HG03571 (cell line): Measurements from ENCODE around the gene OR10H2.
"Not testable (repeated sequence)": the region's sequence is repeated elsewhere in the genome, so short reads cannot be mapped to it uniquely, and the experiment has no call there.

Experiments used
- ATAC-seq: cut with Tn5 transposase; IDR thresholded peaks from one replicate; pipeline ENCODE4 v1.9.1; 2021; ENCODE audit not compliant: unreplicated experiment

OR10H2 gene

DNA sequence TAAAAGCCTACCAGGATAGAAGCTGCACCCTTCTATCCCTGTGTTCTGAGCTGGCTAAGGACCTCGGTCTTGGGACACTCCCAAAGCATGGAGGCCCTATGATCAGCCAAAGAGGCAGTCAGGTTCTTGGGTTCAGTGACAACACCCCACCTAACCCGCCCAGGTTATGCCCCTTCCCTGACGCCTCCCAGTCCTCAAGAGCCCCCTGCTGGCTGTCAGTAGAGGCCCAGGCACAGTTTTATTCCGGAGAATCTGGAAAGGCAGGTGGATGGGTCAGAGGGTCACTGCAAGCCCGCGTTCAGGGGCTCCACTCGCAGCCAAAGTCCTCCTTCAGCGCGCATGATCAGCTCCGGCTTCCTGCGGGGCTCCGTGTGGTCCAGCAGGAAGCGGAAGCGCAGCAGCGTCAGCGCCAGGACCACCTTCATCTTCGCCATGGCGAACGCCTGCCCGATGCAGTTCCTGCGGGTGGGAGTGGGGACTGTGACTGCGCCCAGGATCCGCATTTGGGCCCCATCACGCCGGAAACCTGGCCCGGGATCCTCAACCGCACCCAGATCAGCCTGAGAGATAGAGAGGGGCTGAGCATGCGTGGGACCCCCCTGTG lies 32.2 kb downstream of the OR10H2 start:
- no peak for ATAC-seq

DNA sequence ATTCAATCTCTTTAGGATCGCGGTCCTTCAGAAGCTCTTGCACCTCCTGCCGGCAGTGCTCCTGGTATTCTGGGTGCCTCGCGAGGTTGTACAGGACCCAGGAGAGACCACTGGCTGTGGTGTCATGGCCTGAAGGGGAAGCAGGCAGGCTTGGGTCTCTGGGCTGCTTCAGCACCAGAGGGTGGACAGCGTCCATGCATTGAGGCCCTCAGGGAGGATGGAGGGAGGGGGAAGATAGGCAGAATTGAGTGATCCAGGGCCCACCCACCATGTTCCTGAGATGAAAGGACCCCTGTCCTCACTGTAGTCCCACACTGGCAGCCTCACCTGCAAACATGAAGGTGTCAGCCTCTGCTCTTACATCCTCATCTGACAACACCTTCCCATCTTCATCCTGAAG lies 41.8 kb downstream of the OR10H2 start:
- ATAC-seq, result no peak

DNA sequence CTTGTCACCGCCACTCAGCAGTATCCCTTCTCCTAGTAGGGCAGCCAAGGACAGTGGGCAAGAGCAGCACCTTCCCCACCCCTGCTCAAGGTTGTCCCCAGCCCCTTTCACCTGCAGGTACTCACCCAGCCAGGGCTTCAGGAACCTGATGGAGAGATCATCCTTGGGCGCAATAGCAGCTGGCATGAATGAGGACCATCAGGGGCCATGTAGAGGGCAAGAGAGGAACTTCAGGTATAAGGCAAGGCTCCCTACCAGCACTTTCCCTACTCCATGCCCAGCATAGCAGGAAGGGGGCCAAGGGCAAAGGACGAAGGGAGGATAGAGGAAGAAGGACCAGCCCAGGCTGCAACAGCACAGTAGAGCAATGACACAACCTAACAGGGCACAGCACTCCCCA lies 46.3 kb downstream of the OR10H2 start:
- not testable (repeated sequence) for ATAC-seq

DNA sequence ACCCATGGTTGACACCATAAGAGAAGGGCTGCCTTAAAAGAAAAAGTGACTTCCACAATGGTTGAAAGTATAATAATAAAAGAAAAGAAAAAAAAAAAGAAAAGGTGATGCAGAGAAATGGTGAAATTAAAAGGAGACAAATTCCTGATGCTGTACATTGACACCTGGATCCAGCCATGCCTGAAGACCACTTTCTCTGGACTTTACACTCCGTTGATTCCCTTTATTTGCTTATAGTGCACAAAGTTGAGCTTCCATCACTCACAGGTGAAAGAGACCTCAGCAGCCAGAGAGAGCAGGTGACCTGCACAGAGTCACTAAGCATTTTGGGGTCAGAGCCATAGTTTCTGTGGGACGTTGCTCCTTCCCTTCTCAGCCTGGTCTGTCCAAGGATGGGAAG lies 47.4 kb downstream of the OR10H2 start:
- ATAC-seq, result no peak

DNA sequence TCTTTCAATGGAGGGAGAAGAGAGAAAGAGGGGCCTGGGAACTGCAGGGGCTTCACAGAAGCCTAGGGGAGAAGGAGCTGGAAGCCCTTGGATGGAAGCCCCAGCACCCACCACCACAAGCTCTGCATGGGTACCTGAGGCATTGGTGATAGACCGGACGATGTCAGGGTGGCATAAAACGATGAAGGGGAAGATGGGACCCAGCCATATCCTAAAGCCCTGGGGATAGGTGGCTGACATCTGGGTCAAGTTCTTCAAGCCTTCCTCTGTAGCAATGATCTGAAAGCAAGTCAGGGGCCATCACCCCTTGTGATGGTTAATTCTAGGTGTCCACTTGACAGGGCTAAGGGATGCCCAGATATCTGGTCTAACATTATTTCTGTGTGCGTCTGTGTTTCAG lies 48.4 kb downstream of the OR10H2 start:
- ATAC-seq, result no peak

DNA sequence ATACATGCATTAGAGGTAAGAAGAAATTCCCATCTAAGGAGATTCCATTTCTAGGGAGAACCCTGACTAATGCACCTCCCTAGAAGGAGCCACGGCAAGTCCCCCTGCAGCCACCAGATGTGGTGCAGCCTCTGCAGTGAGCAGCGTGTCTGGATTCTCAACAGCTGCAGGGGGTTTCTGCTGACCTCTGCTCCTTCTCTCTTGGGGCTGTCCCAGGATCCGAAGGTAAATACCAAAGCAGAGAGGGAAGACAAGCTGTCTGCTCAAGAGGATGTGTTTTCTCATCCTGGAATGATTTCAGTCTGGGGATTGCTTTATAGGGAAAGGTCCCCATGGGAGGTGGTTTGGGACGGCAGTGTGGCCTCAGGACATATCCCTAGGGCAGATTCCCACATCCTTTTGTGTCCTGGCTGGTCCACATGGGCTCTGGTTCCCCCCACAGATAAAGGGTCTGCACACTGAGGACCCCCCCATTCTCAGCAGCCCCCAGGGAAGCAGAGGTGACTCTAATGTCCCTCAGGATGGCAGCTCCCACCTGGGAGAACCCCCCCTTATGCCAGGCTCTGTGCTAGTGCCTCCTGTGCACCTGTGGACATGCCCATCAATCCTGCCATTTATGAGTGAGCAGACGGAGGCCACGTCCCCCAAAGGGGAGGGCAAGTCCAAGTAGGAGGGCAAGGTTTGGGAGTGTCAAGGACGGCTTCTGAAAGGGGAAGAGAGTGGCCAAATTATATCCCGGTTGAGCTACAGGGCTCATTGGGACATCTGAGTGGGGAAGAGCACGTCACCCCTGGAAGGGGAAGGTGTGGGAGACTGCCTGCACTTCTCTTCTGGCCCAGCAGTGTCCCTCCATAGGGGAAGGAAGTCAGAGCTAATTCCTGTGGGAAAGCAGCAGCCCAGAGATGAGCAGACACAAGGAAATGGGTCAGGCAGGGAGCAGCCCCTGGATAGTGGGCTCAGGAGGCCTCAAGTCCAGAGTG lies 49.5 kb downstream of the OR10H2 start:
- no peak for ATAC-seq
